Fibroblast of villous mesenchyme (primary cell): ENCODE data around the gene ARRDC2. TPM values are rescaled to one million over a fixed set of nuclear protein-coding genes. Genes with fewer than 3 reads are reported as not detected.
A peak's percentile ranks its signal among the peaks of the same experiment; 100 is the strongest.

Experiments
- DNase-seq: peaks from one replicate; pipeline ENCODE4 v3.0.0-alpha.2; 2010; ENCODE audit warnings: low read depth
- H3K4me3 ChIP-seq: 2 replicates; pipeline ENCODE4 v1.5.1; 2011; ENCODE audit warnings: low read depth, mild to moderate bottlenecking, low read length
- CTCF ChIP-seq: IDR thresholded peaks from 2 replicates; pipeline ENCODE4 v1.5.1; 2012; ENCODE audit warnings: low read depth, mild to moderate bottlenecking, low read length; ENCODE audit not compliant: insufficient read depth
- total RNA-seq: library from RNA; depleted of rRNA; stranded (reverse); fragments of >200 nt; gene quantifications from 2 replicates; pipeline ENCODE4 v1.2.3, GENCODE V29; 2012

The ARRDC2 gene
- total RNA-seq, 1 donor, result 3.9 TPM

DNA sequence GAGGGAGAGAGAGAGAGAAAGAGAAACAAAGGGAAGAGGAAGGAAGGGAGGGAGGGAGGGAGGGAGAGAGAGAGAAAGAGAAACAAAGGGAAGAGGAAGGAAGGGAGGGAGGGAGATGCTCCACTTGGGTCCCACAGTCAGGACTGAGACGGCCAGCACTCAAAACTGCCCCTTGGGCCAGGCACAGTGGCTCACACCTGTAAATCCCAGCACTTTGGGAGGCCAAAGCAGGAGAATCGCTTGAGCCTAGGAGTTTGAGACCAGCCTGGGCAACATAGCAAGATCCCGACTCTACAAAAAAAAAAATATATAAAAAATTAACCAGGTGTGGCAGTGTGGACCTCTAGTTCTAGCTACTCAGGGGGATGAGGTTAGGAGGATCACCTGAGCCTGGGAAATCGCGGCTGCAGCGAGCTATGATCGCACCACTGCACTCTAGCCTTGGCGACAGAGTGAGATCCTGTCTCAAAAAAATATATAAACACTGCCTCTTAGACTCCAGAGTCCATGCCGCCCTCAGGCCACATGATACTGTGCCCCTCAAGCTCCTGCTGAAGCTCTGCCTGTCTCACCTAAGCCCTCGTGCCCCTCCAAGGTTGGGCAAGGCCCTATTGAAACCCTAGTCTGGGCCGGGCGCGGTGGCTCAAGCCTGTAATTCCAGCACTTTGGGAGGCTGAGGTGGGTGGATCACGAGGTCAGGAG is 8.4 kb downstream of the ARRDC2 start:
- no peak for DNase-seq
- no peak for TF ChIP-seq CTCF
- no peak overlapping the region for H3K4me3 ChIP-seq

GRCh38 chr19:18017275-18018083 is 9.5 kb downstream of the ARRDC2 start:
- no peak overlapping the region for H3K4me3 ChIP-seq
- DNase-seq, result no peak
- TF ChIP-seq CTCF, result no peak

DNA sequence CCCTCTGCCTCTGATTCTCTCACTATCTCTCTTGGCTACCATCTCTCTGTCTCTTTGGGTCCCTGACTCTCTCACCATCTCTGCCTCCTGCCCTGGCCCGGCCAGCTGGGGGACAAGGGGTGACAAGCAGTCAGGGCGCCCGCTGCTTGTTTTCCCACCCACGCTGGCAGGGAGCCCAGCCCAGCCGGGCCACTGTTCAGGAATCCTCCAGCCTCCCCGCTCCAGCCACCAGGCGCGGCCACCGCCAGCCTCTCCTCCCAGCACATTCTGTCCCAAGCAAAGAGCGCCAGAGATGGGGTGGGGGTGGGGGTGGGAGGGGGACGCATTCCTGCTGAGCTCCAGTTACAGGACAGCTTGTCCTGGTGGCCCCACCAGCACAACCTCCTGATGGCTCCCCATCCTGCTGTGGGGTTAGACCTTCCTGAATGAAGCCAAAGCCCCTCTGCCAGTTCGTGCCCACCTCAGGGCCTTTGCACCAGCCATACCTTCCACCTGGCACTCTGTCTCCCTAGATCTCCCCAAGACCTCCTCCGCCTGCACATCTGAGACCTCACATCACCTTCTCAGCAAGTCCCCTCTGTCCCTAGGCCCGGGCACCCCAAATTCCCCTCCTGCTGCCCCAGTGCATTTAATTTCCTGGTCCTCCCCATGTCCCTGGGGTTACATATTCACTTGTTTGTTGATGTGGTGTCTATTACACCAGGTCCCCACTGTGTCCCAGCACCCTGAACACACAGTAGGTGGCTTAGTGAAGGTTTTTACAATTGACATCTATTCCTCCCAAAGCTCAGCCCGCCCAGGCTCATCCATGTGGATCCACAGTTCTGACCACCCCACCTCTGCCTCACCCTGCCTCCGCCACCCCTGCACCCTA is 12.5 kb downstream of the ARRDC2 start:
- DNase-seq, result peak; percentile 48
- H3K4me3 ChIP-seq, result no peak overlapping the region
- TF ChIP-seq CTCF, result no peak

DNA sequence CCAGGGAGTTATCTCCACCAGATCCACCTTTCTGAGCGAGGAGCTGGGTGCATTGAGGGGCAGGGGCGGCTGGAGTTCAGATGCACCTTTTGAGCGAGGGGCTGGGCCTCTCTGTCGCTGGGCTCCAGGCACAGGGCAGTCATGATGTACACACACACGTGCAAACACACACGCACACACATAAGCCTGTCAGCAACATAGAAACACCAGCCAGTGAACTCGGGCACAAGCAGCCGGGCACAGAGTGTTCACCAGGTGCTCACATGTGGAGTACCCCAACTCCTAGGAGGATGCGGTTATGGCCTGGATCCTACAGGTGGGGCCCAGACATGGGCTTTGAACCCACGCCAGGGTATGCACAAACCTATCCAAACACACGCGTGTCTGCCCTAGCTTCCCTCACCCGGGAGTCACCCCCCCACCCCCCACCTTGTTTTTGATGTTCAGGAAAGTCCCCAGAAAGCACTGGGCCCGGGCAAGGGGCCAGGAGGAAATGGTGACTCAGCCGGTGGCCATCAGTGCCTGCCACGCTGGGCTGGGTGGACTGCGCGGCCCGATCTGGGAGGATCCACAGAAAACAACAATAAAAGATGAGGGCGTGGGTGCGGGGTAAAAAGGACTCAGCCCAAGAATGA is 13.3 kb downstream of the ARRDC2 start:
- no peak for TF ChIP-seq CTCF
- DNase-seq, result peak; percentile 78
- H3K4me3 ChIP-seq, result no peak overlapping the region

DNA sequence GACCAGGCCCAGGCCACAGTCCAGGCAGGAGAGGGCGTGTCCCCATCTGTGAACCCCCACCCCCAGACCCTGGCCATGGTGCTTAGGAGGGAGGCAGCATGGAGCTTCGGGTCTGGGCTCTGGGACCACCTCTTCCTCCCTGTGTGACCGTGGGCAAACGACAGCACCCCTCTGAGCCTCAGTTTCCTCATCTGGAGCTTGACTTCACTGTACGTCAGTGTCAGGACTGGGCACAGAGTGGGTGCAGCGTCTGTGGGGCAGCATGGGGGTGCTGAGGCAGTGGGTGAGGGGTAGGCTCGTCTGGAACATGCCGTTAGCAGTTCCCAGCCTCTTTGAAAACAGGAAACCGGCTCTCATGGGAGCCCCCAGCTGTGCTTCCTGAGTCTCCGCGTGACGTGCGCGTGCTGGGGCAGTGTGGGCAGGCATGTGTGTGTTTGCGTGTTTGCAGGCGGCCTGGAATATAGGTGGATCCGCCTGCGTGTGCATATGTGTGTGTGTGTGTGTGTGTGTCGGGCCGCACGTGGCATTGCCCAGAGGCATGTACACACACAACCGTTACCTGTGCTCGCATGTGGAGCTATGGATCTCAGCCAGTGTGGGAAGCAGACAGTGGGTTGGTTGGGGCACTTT is 15.8 kb downstream of the ARRDC2 start:
- no peak overlapping the region for H3K4me3 ChIP-seq
- TF ChIP-seq CTCF, result no peak
- DNase-seq, result peak; percentile 48

DNA sequence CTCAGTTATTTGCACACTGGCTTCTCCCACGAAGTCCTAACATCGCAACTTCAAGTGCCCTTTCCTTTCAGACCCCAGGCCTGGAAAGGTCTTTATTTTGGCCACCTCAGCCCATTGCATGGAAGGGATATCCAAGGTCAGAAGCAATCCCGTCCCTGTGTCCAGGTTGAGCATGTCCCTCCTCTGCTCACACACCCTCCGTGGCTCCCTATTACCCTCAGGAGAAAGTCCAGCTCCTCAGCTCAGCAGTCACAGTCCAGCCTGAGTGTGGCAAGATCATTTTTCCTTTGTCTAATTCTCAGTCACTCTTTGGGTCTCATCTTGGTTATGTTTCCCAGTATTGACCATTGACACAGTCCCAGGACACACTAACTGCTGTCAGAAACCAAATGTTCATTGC is 19.2 kb downstream of the ARRDC2 start:
- no peak for DNase-seq
- H3K4me3 ChIP-seq, result no peak overlapping the region
- no peak for TF ChIP-seq CTCF
